Hepatocyte (in vitro differentiated cells): ENCODE results near the gene HTR3D. TPM values are rescaled to one million over a fixed set of nuclear protein-coding genes. Genes with fewer than 3 reads are reported as not detected.
"Not testable (repeated sequence)": the region's sequence is repeated elsewhere in the genome, so short reads cannot be mapped to it uniquely, and the experiment has no call there.

Experiments used
- DNase-seq: peaks from one replicate; pipeline ENCODE4 v3.0.0-alpha.2; 2016; ENCODE audit warnings: low spot score
- H2AFZ ChIP-seq: fragments of 200-600 bp; sonication (generic); 2 replicates; pipeline ENCODE4 v1.6.0; 2016; ENCODE audit warnings: antibody characterized with exemption, mild to moderate bottlenecking
- H3K27ac ChIP-seq: fragments of 200-600 bp; sonication (generic); 2 replicates; pipeline ENCODE4 v1.5.1; 2016; ENCODE audit warnings: mild to moderate bottlenecking
- H3K27me3 ChIP-seq: fragments of 200-600 bp; sonication (generic); 2 replicates; pipeline ENCODE4 v1.6.1; 2016
- H3K36me3 ChIP-seq: fragments of 200-600 bp; sonication (generic); replicated peaks from 2 replicates; pipeline ENCODE4 v1.5.1; 2016; ENCODE audit warnings: low read depth; ENCODE audit not compliant: insufficient read depth
- H3K4me1 ChIP-seq: fragments of 200-600 bp; sonication (generic); 2 replicates; pipeline ENCODE4 v1.5.1; 2016; ENCODE audit warnings: mild to moderate bottlenecking, moderate library complexity; ENCODE audit not compliant: insufficient read depth
- H3K4me2 ChIP-seq: fragments of 200-600 bp; sonication (generic); 2 replicates; pipeline ENCODE4 v1.6.0; 2016
- H3K4me3 ChIP-seq: fragments of 200-600 bp; sonication (generic); 2 replicates; pipeline ENCODE4 v1.5.1; 2016; ENCODE audit warnings: mild to moderate bottlenecking
- H3K79me2 ChIP-seq: fragments of 200-600 bp; sonication (generic); 2 replicates; pipeline ENCODE4 v1.6.0; 2017; ENCODE audit warnings: mild to moderate bottlenecking
- H3K9me2 ChIP-seq: fragments of 200-600 bp; sonication (generic); replicated peaks from 2 replicates; pipeline ENCODE4 v1.6.0; 2017; ENCODE audit warnings: mild to moderate bottlenecking; ENCODE audit not compliant: insufficient read depth
- H3K9me3 ChIP-seq: fragments of 200-600 bp; sonication (generic); 2 replicates; pipeline ENCODE4 v1.5.1; 2016; ENCODE audit warnings: low read depth, mild to moderate bottlenecking
- H4K20me1 ChIP-seq: fragments of 200-600 bp; sonication (generic); 2 replicates; pipeline ENCODE4 v1.6.0; 2016; ENCODE audit warnings: mild to moderate bottlenecking; ENCODE audit not compliant: insufficient read depth, poor library complexity, severe bottlenecking
- EZH2 ChIP-seq: fragments of 200-600 bp; sonication (generic); IDR thresholded peaks from 2 replicates; pipeline ENCODE4 v1.6.1; 2016; ENCODE audit warnings: antibody characterized with exemption, mild to moderate bottlenecking, borderline replicate concordance
- EZH2phosphoT487 ChIP-seq: fragments of 200-600 bp; sonication (generic); IDR thresholded peaks from one replicate; pipeline ENCODE4 v1.6.1; 2018; ENCODE audit warnings: antibody characterized with exemption, mild to moderate bottlenecking, low read depth, moderate library complexity; ENCODE audit not compliant: unreplicated experiment, severe bottlenecking
- WGBS: methylation state at CpG from one replicate; pipeline ENCODE4 v1.1.6; 2016; ENCODE audit warnings: low lambda C conversion rate; ENCODE audit errors: missing lambda C conversion rate; 5-methylcytosine and 5-hydroxymethylcytosine counted together
- polyA plus RNA-seq: library from polyadenylated mRNA; unstranded; fragments of >200 nt; fragmentation: Nextera tagmentation; extraction: Ambion mirVana; gene quantifications from 2 replicates; pipeline ENCODE4 v1.2.1, GENCODE V29; 2016
- total RNA-seq: library from RNA; depleted of rRNA; stranded (reverse); fragments of >200 nt; gene quantifications from 2 replicates; pipeline ENCODE4 v1.2.3, GENCODE V29; 2014
- TF ChIP-seq, protein P1 (sequence below): fragments of 200-600 bp; sonication (generic); IDR thresholded peaks from 2 replicates; pipeline ENCODE4 v1.5.1; 2016; ENCODE audit warnings: antibody characterized with exemption, mild to moderate bottlenecking; ENCODE audit not compliant: poor library complexity

Gene HTR3D
- total and polyA plus RNA-seq, 2 experiments from 2014 or later = not detected

DNA sequence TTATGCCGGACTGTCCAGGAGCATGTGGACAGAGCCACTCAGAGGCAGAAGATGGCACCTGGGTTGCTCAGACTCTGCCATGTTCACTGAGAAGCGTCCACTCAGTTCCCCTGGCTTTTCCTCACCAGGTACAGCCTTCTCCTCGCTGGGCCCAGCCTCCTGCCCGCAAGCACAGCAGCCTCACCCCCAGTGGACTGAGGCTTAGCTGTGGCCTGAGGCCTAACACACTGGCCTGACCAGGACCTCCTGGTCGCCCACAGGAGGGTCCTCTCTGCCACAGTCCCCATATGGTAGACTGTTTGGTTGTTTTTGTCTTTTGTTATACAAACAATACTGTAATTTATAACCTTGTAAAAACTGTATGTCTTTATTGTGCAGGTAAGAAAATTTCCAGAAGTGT is 36.8 kb downstream of the HTR3D start:
- Histone ChIP-seq H3K79me2 (no peaks in the 10 kb centered on the region), H3K4me2 (no peak overlapping the region), H3K36me3 (no peaks in the 10 kb centered on the region), H3K4me3 (no peak overlapping the region), H3K9me3 (no peaks in the 10 kb centered on the region), H3K27ac (no peak overlapping the region), H4K20me1 (no peaks in the 10 kb centered on the region), H3K9me2 (no peaks in the 10 kb centered on the region), H2AFZ (no peak overlapping the region), H3K4me1 (no peaks in the 10 kb centered on the region), H3K27me3 (no peaks in the 10 kb centered on the region)
- no peak for DNase-seq
- no peak for TF ChIP-seq EZH2
- TF ChIP-seq EZH2phosphoT487 = no peak
- TF ChIP-seq, protein P1, sequence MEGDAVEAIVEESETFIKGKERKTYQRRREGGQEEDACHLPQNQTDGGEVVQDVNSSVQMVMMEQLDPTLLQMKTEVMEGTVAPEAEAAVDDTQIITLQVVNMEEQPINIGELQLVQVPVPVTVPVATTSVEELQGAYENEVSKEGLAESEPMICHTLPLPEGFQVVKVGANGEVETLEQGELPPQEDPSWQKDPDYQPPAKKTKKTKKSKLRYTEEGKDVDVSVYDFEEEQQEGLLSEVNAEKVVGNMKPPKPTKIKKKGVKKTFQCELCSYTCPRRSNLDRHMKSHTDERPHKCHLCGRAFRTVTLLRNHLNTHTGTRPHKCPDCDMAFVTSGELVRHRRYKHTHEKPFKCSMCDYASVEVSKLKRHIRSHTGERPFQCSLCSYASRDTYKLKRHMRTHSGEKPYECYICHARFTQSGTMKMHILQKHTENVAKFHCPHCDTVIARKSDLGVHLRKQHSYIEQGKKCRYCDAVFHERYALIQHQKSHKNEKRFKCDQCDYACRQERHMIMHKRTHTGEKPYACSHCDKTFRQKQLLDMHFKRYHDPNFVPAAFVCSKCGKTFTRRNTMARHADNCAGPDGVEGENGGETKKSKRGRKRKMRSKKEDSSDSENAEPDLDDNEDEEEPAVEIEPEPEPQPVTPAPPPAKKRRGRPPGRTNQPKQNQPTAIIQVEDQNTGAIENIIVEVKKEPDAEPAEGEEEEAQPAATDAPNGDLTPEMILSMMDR = no peak
- 93% methylated on average over 5 of the region's 5 CpGs for WGBS

DNA sequence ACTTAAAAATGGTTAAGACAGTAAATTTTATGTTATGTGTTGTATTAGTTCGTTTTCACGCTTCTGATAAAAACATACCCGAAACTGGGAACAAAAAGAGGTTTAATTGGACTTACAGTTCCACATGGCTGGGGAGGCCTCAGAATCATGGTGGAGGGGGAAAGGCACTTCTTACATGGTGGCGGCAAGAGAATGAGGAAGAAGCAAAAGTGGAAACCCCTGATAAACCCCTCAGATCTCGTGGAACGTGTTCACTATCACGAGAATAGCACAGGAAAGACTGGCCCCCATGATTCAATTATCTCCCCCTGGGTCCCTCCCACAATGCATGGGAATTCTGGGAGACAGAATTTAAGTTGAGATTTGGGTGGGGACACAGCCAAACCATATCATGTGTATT is 39.6 kb downstream of the HTR3D start:
- DNase-seq = not testable (repeated sequence)

DNA sequence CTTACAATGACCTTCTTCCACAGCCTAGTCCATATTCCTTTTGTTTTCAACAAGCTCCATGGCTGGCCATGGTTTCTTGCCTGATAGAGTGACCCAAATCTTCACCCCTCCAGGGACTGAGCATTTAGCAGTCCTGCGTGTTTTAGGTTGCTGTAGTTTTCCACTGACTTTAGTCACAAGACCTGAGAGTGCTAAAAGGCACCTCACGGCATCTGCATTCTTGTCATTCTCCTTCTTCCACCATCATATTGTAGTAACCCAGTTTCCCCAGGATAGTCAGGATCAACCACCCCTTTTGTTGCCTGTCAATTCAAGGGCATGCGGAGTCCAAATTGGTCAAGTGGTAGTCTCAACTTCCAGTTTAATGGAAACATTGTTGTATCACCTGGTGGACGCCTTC is 42.1 kb downstream of the HTR3D start:
- Histone ChIP-seq H3K27ac (no peak overlapping the region), H3K36me3 (no peaks in the 10 kb centered on the region), H2AFZ (no peak overlapping the region), H3K4me1 (no peaks in the 10 kb centered on the region), H3K9me3 (no peaks in the 10 kb centered on the region), H4K20me1 (no peaks in the 10 kb centered on the region), H3K9me2 (no peaks in the 10 kb centered on the region), H3K4me2 (no peak overlapping the region), H3K79me2 (no peaks in the 10 kb centered on the region), H3K27me3 (no peaks in the 10 kb centered on the region), H3K4me3 (no peak overlapping the region)
- WGBS = 73% methylated on average over 4 of the region's 4 CpGs
- no peak for DNase-seq
- TF ChIP-seq, protein P1 = no peak
- TF ChIP-seq EZH2 = no peak
- TF ChIP-seq EZH2phosphoT487 = no peak

More for the DNA sequence above, 39.6 kb downstream of the HTR3D start:
- H3K4me1 ChIP-seq, H3K27me3 ChIP-seq, H2AFZ ChIP-seq, H3K27ac ChIP-seq, H3K4me2 ChIP-seq, H3K79me2 ChIP-seq, H3K9me2 ChIP-seq, H3K4me3 ChIP-seq, H3K9me3 ChIP-seq, H4K20me1 ChIP-seq, H3K36me3 ChIP-seq: not testable (repeated sequence)
- 90% methylated on average over 7 of the region's 7 CpGs for WGBS

GRCh38 chr3:184075901-184076300 is 44.4 kb downstream of the HTR3D start:
- H3K79me2 ChIP-seq = no peaks in the 10 kb centered on the region
- 86% methylated on average over 6 of the region's 6 CpGs for WGBS
- TF ChIP-seq EZH2 = no peak
- TF ChIP-seq, protein P1 = no peak
- TF ChIP-seq EZH2phosphoT487 = no peak
- H3K27ac ChIP-seq = no peak overlapping the region
- no peaks in the 10 kb centered on the region for H3K4me1 ChIP-seq
- H3K36me3 ChIP-seq = no peaks in the 10 kb centered on the region
- H4K20me1 ChIP-seq = no peaks in the 10 kb centered on the region
- no peaks in the 10 kb centered on the region for H3K9me3 ChIP-seq
- H2AFZ ChIP-seq = no peak overlapping the region
- no peak overlapping the region for H3K4me2 ChIP-seq
- H3K9me2 ChIP-seq = no peaks in the 10 kb centered on the region
- H3K27me3 ChIP-seq = no peaks in the 10 kb centered on the region
- H3K4me3 ChIP-seq = no peak overlapping the region
- DNase-seq = no peak
